ENCODE measurements around the gene ZNF217. TPM values are rescaled to one million over a fixed set of nuclear protein-coding genes. Genes with fewer than 3 reads are reported as not detected.
A peak's percentile ranks its signal among the peaks of the same experiment; 100 is the strongest.
"Not testable (repeated sequence)": the region's sequence is repeated elsewhere in the genome, so short reads cannot be mapped to it uniquely, and the experiment has no call there.

ZNF217 gene
- total and polyA plus RNA-seq, 2 experiments from 2014 or later: 10.4 to 23.5 TPM

DNA sequence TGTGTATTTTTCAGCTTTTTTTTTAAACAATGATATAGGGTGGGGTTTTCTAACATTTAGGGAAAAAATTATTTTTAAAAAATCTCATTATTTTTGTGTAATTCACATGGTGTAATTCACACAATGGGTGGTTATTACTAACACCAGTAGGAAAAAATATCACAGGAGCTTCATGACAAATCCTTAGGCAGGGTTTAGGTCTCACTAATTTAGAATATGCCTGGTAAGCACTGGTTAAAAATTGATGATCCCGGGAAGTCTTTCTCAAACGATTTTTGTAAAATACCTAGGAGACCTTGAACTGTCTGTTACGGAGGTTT lies 29.5 kb upstream of the ZNF217 start:
- H3K4me2 ChIP-seq (ENCODE audit: unreplicated experiment): peak overlapping the region; percentile 84
- H3K79me2 ChIP-seq (ENCODE audit: insufficient read depth): no peaks in the 10 kb centered on the region
- peaks cover 34% of the 10 kb centered on the region for H3F3A ChIP-seq (ENCODE audit: insufficient read depth)
- no peaks in the 10 kb centered on the region for H3K36me3 ChIP-seq (ENCODE audit: low read depth)
- in situ Hi-C loops (cut with MboI): no loop called here
- H3K9me3 ChIP-seq (ENCODE audit: low read depth): no peaks in the 10 kb centered on the region
- no peaks in the 10 kb centered on the region for H4K20me1 ChIP-seq (ENCODE audit: insufficient read depth)
- no peaks in the 10 kb centered on the region for H3K27me3 ChIP-seq (replicated peaks; ENCODE audit: insufficient read depth)
- 0% methylated on average over 3 of the region's 3 CpGs for WGBS, 2 experiments (ENCODE audit: low coverage in 1 of 2, low lambda C conversion rate in 2 of 2, missing lambda C conversion rate in 2 of 2)
- peaks cover 42% of the 10 kb centered on the region for H3K4me1 ChIP-seq (ENCODE audit: insufficient read depth)
- H3K4me3 ChIP-seq: peak overlapping the region; percentile 65
- H3K9ac ChIP-seq: peak overlapping the region; percentile 86
- H2AFZ ChIP-seq: peak overlapping the region; percentile 82
- peak overlapping the region; percentile 97 for H3K27ac ChIP-seq
- no peaks in the 10 kb centered on the region for H3K9me2 ChIP-seq (ENCODE audit: insufficient read depth)
- no peak for DNase-seq
- TF ChIP-seq EZH2 (IDR thresholded peaks at IDR 0.05; ENCODE audit: insufficient read depth, poor library complexity, severe bottlenecking) (no peak), EZH2phosphoT487 (IDR thresholded peaks at IDR 0.05; ENCODE audit: insufficient read depth, low read depth) (no peak)

DNA sequence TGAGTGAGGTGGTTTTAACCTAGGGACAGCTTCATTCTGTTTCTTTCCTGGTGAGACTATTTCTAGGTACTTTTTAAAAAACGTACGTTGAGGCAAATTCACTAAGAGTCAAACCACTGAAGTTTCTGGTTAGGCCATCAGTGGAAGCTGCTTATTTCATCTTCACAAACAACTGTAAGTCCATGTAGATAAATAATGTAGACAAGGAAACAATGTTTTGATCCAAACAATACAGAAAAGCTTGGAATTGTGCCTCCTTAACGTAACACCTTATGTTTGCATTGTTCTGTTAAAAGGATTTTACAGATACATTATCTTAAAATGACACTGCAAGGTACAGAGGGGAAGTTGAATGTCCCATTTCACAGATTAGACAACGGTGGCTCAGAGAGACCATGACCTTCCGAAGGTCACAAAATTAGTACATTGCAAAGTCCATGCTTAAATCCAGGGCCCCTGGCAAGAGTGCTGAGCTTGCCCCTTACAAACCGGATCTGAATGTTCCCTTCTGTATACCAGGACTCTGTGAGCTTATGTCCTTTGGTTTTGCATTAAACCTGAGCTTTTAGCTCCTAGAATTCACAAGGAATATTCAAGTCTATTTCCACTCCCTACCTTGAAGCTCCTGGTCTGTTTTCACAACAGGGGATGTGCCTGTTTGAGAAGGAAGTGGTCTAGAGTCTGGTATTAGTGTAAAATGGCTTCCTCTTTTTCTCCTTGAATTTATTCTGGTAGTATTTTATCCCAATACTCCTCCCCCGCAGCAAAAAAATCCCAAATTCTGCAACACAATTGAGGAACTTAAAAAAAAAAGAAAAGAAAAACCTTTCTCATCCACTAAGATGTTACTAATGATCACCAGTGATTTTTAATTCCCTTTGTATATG lies 28.9 kb upstream of the ZNF217 start:
- Histone ChIP-seq H3K79me2 (ENCODE audit: insufficient read depth) (no peaks in the 10 kb centered on the region), H2AFZ (peak overlapping the region; percentile 53), H3K27ac (peak overlapping the region; percentile 97), H3K4me2 (ENCODE audit: unreplicated experiment) (peak overlapping the region; percentile 84), H3K9me3 (ENCODE audit: low read depth) (no peaks in the 10 kb centered on the region), H4K20me1 (ENCODE audit: insufficient read depth) (no peaks in the 10 kb centered on the region), H3K4me1 (ENCODE audit: insufficient read depth) (peaks cover 42% of the 10 kb centered on the region), H3K27me3 (replicated peaks; ENCODE audit: insufficient read depth) (no peaks in the 10 kb centered on the region), H3K36me3 (ENCODE audit: low read depth) (no peaks in the 10 kb centered on the region), H3K9ac (peak overlapping the region; percentile 86), H3K9me2 (ENCODE audit: insufficient read depth) (no peaks in the 10 kb centered on the region), H3K4me3 (peak overlapping the region; percentile 65), H3F3A (ENCODE audit: insufficient read depth) (peaks cover 34% of the 10 kb centered on the region)
- WGBS, 2 experiments (ENCODE audit: low coverage in 1 of 2, low lambda C conversion rate in 2 of 2, missing lambda C conversion rate in 2 of 2): 55 to 59% methylated on average over 7 of the region's 7 CpGs
- in situ Hi-C loops (cut with MboI): no loop called here
- no peak for DNase-seq
- TF ChIP-seq EZH2phosphoT487 (IDR thresholded peaks at IDR 0.05; ENCODE audit: insufficient read depth, low read depth): no peak
- TF ChIP-seq EZH2 (IDR thresholded peaks at IDR 0.05; ENCODE audit: insufficient read depth, poor library complexity, severe bottlenecking): no peak

DNA sequence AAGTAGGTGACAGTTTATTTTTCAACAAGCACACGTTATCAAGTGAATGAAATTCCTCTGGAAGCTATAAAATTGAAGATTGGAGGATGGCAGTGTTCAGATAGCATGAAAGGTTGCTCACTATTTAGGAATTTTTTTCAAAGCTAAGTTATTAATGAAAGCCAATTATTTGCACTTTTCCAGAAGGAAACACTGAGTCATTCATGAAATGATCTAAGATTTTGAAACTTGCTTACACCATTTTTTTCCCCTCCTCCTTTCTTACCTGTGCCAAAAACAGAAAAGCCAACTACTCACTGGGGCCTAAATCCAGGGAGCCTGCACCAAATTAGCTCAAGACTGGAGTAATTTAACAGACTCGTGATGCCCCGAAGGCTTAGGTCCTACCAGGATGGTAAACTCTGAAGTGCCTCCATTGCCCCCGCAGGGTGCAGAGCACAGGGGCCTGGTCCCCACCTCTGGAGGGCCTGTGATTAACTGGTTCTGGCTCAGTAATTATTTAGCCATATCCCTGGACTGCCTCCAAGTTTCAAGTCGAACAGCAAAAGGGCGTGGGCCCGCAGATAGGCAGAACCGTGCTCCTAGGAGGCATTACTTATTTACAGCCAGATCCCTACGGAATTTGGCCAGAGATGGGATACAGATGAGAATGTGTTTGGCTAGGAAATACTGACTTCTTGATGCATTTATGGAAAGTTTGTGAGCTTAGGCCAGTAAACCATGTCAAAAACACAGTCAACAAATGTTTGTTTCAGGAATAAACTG lies 28.0 kb upstream of the ZNF217 start:
- Histone ChIP-seq H3K79me2 (ENCODE audit: insufficient read depth) (no peaks in the 10 kb centered on the region), H3K27me3 (replicated peaks; ENCODE audit: insufficient read depth) (no peaks in the 10 kb centered on the region), H3K4me2 (ENCODE audit: unreplicated experiment) (peak overlapping the region; percentile 84), H4K20me1 (ENCODE audit: insufficient read depth) (no peaks in the 10 kb centered on the region), H3K4me3 (peak overlapping the region; percentile 34), H3K4me1 (ENCODE audit: insufficient read depth) (peaks cover 42% of the 10 kb centered on the region), H3F3A (ENCODE audit: insufficient read depth) (peaks cover 34% of the 10 kb centered on the region), H3K9me2 (ENCODE audit: insufficient read depth) (no peaks in the 10 kb centered on the region), H3K27ac (peak overlapping the region; percentile 97), H3K9me3 (ENCODE audit: low read depth) (no peaks in the 10 kb centered on the region), H2AFZ (peak overlapping the region; percentile 53), H3K9ac (peak overlapping the region; percentile 86), H3K36me3 (ENCODE audit: low read depth) (no peaks in the 10 kb centered on the region)
- TF ChIP-seq EZH2 (IDR thresholded peaks at IDR 0.05; ENCODE audit: insufficient read depth, poor library complexity, severe bottlenecking): no peak
- TF ChIP-seq EZH2phosphoT487 (IDR thresholded peaks at IDR 0.05; ENCODE audit: insufficient read depth, low read depth): 0 out of 2 replicates have a peak, but pooled peaks have one; percentile 35
- DNase-seq: peak; percentile 91
- in situ Hi-C loops (cut with MboI): no loop called here
- WGBS, 2 experiments (ENCODE audit: low coverage in 1 of 2, low lambda C conversion rate in 2 of 2, missing lambda C conversion rate in 2 of 2): 2% methylated on average over 9 of the region's 9 CpGs

DNA sequence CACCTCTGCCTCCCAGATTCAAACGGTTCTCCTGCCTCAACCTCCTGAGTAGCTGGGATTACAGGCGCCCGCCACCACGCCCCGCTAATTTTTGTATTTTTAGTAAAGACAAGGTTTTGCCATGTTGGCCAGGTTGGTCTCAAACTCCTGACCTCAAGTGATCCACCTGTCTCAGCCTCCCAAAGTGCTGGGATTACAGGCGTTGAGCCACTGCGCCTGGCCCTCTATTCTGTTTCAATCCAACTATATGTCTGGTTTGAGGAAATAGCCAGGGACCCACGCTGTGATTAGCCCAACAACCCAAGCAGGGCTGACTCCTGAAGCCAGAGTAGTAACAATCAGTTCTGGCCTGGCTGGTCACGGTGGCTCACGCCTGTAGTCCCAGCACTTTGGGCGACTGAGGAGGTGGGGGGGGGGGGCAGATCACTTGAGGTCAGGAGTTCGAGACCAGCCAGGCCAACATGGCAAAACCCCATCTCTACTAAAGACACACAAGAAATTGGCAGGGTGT lies 24.9 kb upstream of the ZNF217 start:
- H3K27ac ChIP-seq: not testable (repeated sequence)
- WGBS, 2 experiments (ENCODE audit: low coverage in 1 of 2, low lambda C conversion rate in 2 of 2, missing lambda C conversion rate in 2 of 2): 89 to 95% methylated on average over 9 to 12 of the region's 12 CpGs

More for the DNA sequence above, 24.9 kb upstream of the ZNF217 start:
- in situ Hi-C loops (cut with MboI); H3K36me3 ChIP-seq (ENCODE audit: low read depth); H3K9me2 ChIP-seq (ENCODE audit: insufficient read depth); H4K20me1 ChIP-seq (ENCODE audit: insufficient read depth); H3K79me2 ChIP-seq (ENCODE audit: insufficient read depth); H2AFZ ChIP-seq; H3K9me3 ChIP-seq (ENCODE audit: low read depth); H3K4me3 ChIP-seq; H3K4me2 ChIP-seq (ENCODE audit: unreplicated experiment); H3K27me3 ChIP-seq (replicated peaks; ENCODE audit: insufficient read depth); H3K9ac ChIP-seq; DNase-seq: not testable (repeated sequence)
- Histone ChIP-seq H3K4me1 (ENCODE audit: insufficient read depth) (peaks cover 42% of the 10 kb centered on the region), H3F3A (ENCODE audit: insufficient read depth) (peaks cover 38% of the 10 kb centered on the region)
